WTC11 (cell line): ENCODE measurements around the gene KNSTRN. TPM values are rescaled to one million over a fixed set of nuclear protein-coding genes. Genes with fewer than 3 reads are reported as not detected.

Experiments used
- ATAC-seq: fragments of 200-7000 bp; cut with Tn5 transposase; 2 replicates; pipeline ENCODE4 v1.10.0; 2021; ENCODE audit warnings: mild to moderate bottlenecking, moderate library complexity
- CTCF ChIA-PET: fragments of 300-600 bp; sonication (Branson Sonifier 250); formaldehyde crosslinking; loops from one replicate; lab custom pipeline; 2021; ENCODE audit warnings: antibody characterized with exemption; lab: Charles Lee
- POLR2A ChIA-PET: fragments of 350-600 bp; sonication (Branson Sonifier 250); formaldehyde crosslinking; loops from one replicate; lab custom pipeline; 2021; ENCODE audit warnings: antibody characterized with exemption; lab: Charles Lee
- DNase-seq: peaks from one replicate; pipeline ENCODE4 v3.0.0; 2021; ENCODE audit warnings: low spot score
- H3K27ac Mint-ChIP-seq: 2 replicates; pipeline ENCODE4 v1.8.0; 2021; ENCODE audit warnings: mixed read lengths
- H3K27me3 Mint-ChIP-seq: 2 replicates; pipeline ENCODE4 v1.8.0; 2021; ENCODE audit warnings: low read depth, mild to moderate bottlenecking, moderate library complexity, mixed read lengths
- H3K36me3 Mint-ChIP-seq: 2 replicates; pipeline ENCODE4 v1.8.0; 2021; ENCODE audit warnings: mixed read lengths
- H3K4me1 Mint-ChIP-seq: 2 replicates; pipeline ENCODE4 v1.8.0; 2022; ENCODE audit warnings: mixed read lengths
- H3K4me3 Mint-ChIP-seq: 2 replicates; pipeline ENCODE4 v1.8.0; 2021; ENCODE audit warnings: mild to moderate bottlenecking, moderate library complexity, mixed read lengths
- H3K9me3 Mint-ChIP-seq: 2 replicates; pipeline ENCODE4 v1.8.0; 2021; ENCODE audit warnings: mixed read lengths
- ATF1 ChIP-seq: sonication (generic); formaldehyde crosslinking; IDR thresholded peaks from 2 replicates; pipeline ENCODE4 v1.8.1; 2023; ENCODE audit warnings: mild to moderate bottlenecking, moderate library complexity, missing genetic modification reagents
- CBFB ChIP-seq: sonication (generic); formaldehyde crosslinking; IDR thresholded peaks from 2 replicates; pipeline ENCODE4 v1.8.1; 2022; ENCODE audit warnings: mild to moderate bottlenecking, low read depth, missing genetic modification reagents
- CREB1 ChIP-seq: sonication (generic); formaldehyde crosslinking; IDR thresholded peaks from 2 replicates; pipeline ENCODE4 v1.8.0; 2023; ENCODE audit warnings: mild to moderate bottlenecking, missing genetic modification reagents
- ELF4 ChIP-seq: sonication (generic); formaldehyde crosslinking; IDR thresholded peaks from 2 replicates; pipeline ENCODE4 v1.8.1; 2022; ENCODE audit warnings: low read depth, mild to moderate bottlenecking, moderate library complexity, missing genetic modification reagents
- FOXK1 ChIP-seq: sonication (generic); formaldehyde crosslinking; IDR thresholded peaks from 2 replicates; pipeline ENCODE4 v1.8.0; 2022; ENCODE audit warnings: mild to moderate bottlenecking, moderate library complexity, missing genetic modification reagents
- GABPB1 ChIP-seq: sonication (generic); formaldehyde crosslinking; IDR thresholded peaks from 2 replicates; pipeline ENCODE4 v1.8.1; 2023; ENCODE audit warnings: mild to moderate bottlenecking, missing genetic modification reagents
- GRHL2 ChIP-seq: fragments of 250-450 bp; sonication (Bioruptor Pico); IDR thresholded peaks from 2 replicates; pipeline ENCODE4 v1.8.0; 2022; ENCODE audit warnings: mild to moderate bottlenecking, moderate library complexity; ENCODE audit not compliant: insufficient replicate concordance, severe bottlenecking
- GTF2I ChIP-seq: fragments of 250-450 bp; sonication (Bioruptor Pico); conservative IDR thresholded peaks from 2 replicates; pipeline ENCODE4 v1.4.0; 2021; ENCODE audit warnings: mild to moderate bottlenecking
- HMGXB4 ChIP-seq: sonication (generic); formaldehyde crosslinking; IDR thresholded peaks from 2 replicates; pipeline ENCODE4 v1.8.1; 2023; ENCODE audit warnings: mild to moderate bottlenecking, moderate library complexity, missing genetic modification reagents
- JAZF1 ChIP-seq: fragments of 250-450 bp; sonication (Bioruptor Pico); IDR thresholded peaks from 2 replicates; pipeline ENCODE4 v1.9.0; 2021; ENCODE audit warnings: moderate library complexity, mild to moderate bottlenecking, inconsistent platforms
- JUN ChIP-seq: sonication (generic); formaldehyde crosslinking; IDR thresholded peaks from 2 replicates; pipeline ENCODE4 v1.8.0; 2023; ENCODE audit warnings: mild to moderate bottlenecking, missing genetic modification reagents
- KAT7 ChIP-seq: sonication (generic); formaldehyde crosslinking; IDR thresholded peaks from 2 replicates; pipeline ENCODE4 v1.8.1; 2023; ENCODE audit warnings: missing genetic modification reagents, mild to moderate bottlenecking, borderline replicate concordance
- NFE2L1 ChIP-seq: sonication (generic); formaldehyde crosslinking; IDR thresholded peaks from 2 replicates; pipeline ENCODE4 v1.8.1; 2023; ENCODE audit warnings: missing genetic modification reagents
- NR1H2 ChIP-seq: sonication (generic); formaldehyde crosslinking; IDR thresholded peaks from 2 replicates; pipeline ENCODE4 v1.9.0; 2021; ENCODE audit warnings: mild to moderate bottlenecking, moderate library complexity, missing genetic modification reagents
- NR2C2 ChIP-seq: sonication (generic); formaldehyde crosslinking; IDR thresholded peaks from 2 replicates; pipeline ENCODE4 v1.8.0; 2022; ENCODE audit warnings: mild to moderate bottlenecking, missing genetic modification reagents
- RELA ChIP-seq: sonication (generic); formaldehyde crosslinking; IDR thresholded peaks from 2 replicates; pipeline ENCODE4 v1.8.1; 2022; ENCODE audit warnings: missing genetic modification reagents, mild to moderate bottlenecking, borderline replicate concordance
- SMAD3 ChIP-seq: sonication (generic); formaldehyde crosslinking; IDR thresholded peaks from 2 replicates; pipeline ENCODE4 v1.8.0; 2022; ENCODE audit warnings: missing genetic modification reagents, mild to moderate bottlenecking, borderline replicate concordance
- SMAD4 ChIP-seq: sonication (generic); formaldehyde crosslinking; IDR thresholded peaks from 2 replicates; pipeline ENCODE4 v1.8.0; 2022; ENCODE audit warnings: mild to moderate bottlenecking, missing genetic modification reagents
- TCF7 ChIP-seq: sonication (generic); formaldehyde crosslinking; IDR thresholded peaks from 2 replicates; pipeline ENCODE4 v1.8.0; 2022; ENCODE audit warnings: mild to moderate bottlenecking, low read depth, missing genetic modification reagents, moderate library complexity
- TP53 ChIP-seq: sonication (generic); formaldehyde crosslinking; IDR thresholded peaks from 2 replicates; pipeline ENCODE4 v1.8.1; 2023; ENCODE audit warnings: mild to moderate bottlenecking, missing genetic modification reagents
- ZNF219 ChIP-seq: sonication (generic); formaldehyde crosslinking; IDR thresholded peaks from 2 replicates; pipeline ENCODE4 v1.8.0; 2023; ENCODE audit warnings: missing genetic modification reagents, mild to moderate bottlenecking, borderline replicate concordance
- ZNF423 ChIP-seq: fragments of 250-450 bp; sonication (Bioruptor Pico); IDR thresholded peaks from 2 replicates; pipeline ENCODE4 v2.1.2; 2022; ENCODE audit warnings: mild to moderate bottlenecking, moderate library complexity
- ZNF512 ChIP-seq: sonication (generic); formaldehyde crosslinking; IDR thresholded peaks from 2 replicates; pipeline ENCODE4 v1.8.1; 2022; ENCODE audit warnings: missing genetic modification reagents, borderline replicate concordance
- ZNF671 ChIP-seq: fragments of 250-450 bp; sonication (Bioruptor Pico); IDR thresholded peaks from 2 replicates; pipeline ENCODE4 v1.8.0; 2021; ENCODE audit warnings: mild to moderate bottlenecking
- total RNA-seq: library from RNA; stranded (reverse); gene quantifications from 3 replicates; pipeline ENCODE4 v1.2.3, GENCODE V29; 2021
- TF ChIP-seq, protein P1 (sequence below): fragments of 250-450 bp; sonication (Bioruptor Pico); IDR thresholded peaks from 2 replicates; pipeline ENCODE4 v1.8.0; 2021; ENCODE audit warnings: mild to moderate bottlenecking

Gene KNSTRN
- total RNA-seq, 1 experiment from 2014 or later, result 73.4 TPM

- TF ChIP-seq KAT7, result no peak
These were observed 547 bp upstream of the KNSTRN start (continued) for GRCh38 chr15:40381818-40382529.

DNA sequence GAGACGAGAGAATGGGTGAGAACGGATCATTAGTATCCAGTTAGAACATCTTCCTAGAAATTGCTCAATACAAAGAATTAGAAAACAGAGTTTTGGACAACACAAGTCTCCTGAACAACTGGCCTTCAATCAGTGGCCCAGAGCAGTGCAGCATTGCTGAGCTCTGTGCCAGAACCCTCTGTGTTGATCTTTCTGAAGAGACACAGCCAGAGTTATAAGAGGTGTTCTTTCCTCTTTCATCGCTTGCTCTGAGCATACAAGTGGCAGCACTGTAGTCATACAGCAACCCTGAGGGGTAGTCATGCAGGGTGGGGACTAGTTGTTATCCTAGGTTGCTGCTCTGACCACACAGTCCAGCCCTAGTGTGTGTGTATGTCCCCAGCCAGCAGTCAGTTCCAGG, 4.0 kb downstream of the KNSTRN start:
- peaks cover 18% of the 10 kb centered on the region for H3K4me1 Mint-ChIP-seq
- ChIA-PET POLR2A (no interaction called here), CTCF (no interaction called here)
- ATAC-seq (no peak), DNase-seq (no peak)
- H3K9me3 Mint-ChIP-seq, result peaks cover 22% of the 10 kb centered on the region
- no peak overlapping the region for H3K4me3 Mint-ChIP-seq
- no peaks in the 10 kb centered on the region for H3K27me3 Mint-ChIP-seq
- H3K27ac Mint-ChIP-seq, result no peak overlapping the region
- no peak for TF ChIP-seq TP53 (CRISPR knock-in tag)
- no peak for TF ChIP-seq RELA (CRISPR knock-in tag)
- TF ChIP-seq, protein P1, sequence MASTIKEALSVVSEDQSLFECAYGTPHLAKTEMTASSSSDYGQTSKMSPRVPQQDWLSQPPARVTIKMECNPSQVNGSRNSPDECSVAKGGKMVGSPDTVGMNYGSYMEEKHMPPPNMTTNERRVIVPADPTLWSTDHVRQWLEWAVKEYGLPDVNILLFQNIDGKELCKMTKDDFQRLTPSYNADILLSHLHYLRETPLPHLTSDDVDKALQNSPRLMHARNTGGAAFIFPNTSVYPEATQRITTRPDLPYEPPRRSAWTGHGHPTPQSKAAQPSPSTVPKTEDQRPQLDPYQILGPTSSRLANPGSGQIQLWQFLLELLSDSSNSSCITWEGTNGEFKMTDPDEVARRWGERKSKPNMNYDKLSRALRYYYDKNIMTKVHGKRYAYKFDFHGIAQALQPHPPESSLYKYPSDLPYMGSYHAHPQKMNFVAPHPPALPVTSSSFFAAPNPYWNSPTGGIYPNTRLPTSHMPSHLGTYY (CRISPR knock-in tag), result no peak
- TF ChIP-seq ZNF671 (CRISPR knock-in tag), result no peak
- no peak for TF ChIP-seq NR2C2 (CRISPR knock-in tag)
- no peak for TF ChIP-seq ZNF423 (CRISPR knock-in tag)
- TF ChIP-seq ATF1 (CRISPR knock-in tag), result no peak
- H3K36me3 Mint-ChIP-seq, result peaks cover 72% of the 10 kb centered on the region

DNA sequence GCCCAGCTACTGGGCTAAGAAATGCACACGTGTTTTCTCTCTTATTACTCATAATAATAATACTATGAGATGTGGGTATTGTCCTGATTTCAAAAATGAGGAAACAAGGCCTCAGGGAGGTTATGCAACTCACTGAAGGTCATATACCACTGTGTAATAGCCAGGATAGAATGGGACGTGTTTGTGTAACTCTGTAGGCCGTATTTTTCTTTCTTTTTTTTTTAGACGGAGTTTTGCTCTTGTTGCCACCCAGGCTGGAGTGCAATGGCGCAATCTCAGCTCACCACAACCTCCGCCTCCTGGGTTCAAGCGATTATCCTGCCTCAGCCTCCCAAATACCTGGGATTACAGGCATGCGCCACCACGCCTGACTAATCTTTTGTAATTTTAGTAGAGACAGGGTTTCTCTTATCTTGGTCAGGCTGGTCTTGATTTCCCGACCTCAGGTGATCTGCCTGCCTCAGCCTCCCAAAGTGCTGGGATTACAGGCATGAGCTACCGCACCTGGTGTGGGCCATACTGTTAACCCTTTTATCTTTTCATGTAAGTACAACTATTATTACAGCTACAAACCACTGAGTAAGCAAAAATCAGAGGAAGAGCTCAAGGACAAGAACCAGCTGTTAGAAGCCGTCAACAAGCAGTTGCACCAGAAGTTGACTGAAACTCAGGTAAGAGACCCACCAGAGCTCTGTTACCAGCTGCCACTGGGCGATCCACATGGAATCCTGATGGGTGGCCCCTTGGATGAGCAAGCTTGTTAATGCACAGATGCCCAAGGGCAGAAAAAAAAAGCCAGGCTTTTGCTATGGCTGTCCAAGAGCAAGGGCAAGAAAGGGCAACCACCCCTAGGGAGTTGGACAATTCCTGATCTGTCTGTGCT, 6.7 kb downstream of the KNSTRN start:
- Mint-ChIP-seq H3K9me3 (peaks cover 22% of the 10 kb centered on the region), H3K27me3 (no peaks in the 10 kb centered on the region), H3K4me3 (no peak overlapping the region), H3K4me1 (peaks cover 6% of the 10 kb centered on the region), H3K27ac (no peak overlapping the region), H3K36me3 (peaks cover 95% of the 10 kb centered on the region)
- ChIA-PET CTCF (interaction anchor here (1.6 kb wide), 1 partner anchor 21 kb away, joined by 3 read pairs; no protein-coding TSS in a partner anchor), POLR2A (no interaction called here)
- ATAC-seq, result no peak
- no peak for TF ChIP-seq JAZF1 (CRISPR knock-in tag)
- no peak for TF ChIP-seq ZNF512 (CRISPR knock-in tag)
- TF ChIP-seq CBFB, result no peak
- no peak for TF ChIP-seq FOXK1 (CRISPR knock-in tag)
- no peak for TF ChIP-seq TCF7 (CRISPR knock-in tag)
- TF ChIP-seq NFE2L1 (CRISPR knock-in tag), result no peak
- TF ChIP-seq GTF2I (CRISPR knock-in tag), result no peak
- no peak for DNase-seq

DNA sequence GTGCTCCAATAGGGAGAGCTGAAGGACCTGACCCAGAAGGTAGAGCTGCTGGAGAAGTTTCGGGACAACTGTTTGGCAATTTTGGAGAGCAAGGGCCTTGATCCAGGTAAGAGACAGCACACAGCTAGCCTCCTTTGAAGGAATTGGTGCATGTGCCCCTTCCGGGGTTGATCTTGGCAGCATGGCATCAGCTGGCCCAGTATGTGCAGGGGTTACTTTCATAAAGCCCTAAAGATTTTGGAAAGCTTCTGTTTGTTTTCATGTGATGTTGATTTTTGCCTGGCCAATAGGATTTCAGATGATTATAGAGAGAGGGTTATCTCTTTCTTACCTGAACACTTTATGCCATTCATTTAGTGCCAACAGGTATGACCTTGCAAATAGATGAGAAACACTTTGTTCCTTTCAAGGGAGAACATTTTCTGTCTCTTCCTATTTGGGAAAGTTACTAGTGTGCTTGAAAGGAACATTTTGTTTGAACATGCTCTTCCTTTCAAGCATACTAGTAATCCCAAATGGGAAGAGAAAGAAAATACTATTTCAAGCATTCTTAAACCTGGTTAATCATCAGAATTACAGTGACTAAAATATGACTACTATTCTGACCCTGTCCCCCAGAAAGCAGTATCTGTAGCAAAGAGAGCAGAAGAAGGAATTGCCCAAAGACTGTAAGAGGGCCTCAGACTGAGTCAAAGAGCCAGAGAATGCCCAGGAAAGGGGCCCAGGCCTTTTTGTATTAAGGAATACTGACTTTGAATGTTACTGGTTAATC, 7.5 kb downstream of the KNSTRN start:
- ChIA-PET POLR2A (no interaction called here), CTCF (interaction anchor here (1.6 kb wide), 1 partner anchor 22 kb away, joined by 3 read pairs; no protein-coding TSS in a partner anchor)
- ATAC-seq, result no peak
- Mint-ChIP-seq H3K36me3 (peaks cover 88% of the 10 kb centered on the region), H3K9me3 (peaks cover 22% of the 10 kb centered on the region), H3K27me3 (no peaks in the 10 kb centered on the region), H3K4me1 (no peaks in the 10 kb centered on the region), H3K27ac (no peak overlapping the region), H3K4me3 (no peak overlapping the region)
- no peak for DNase-seq
- TF ChIP-seq KAT7 (no peak), CREB1 (CRISPR knock-in tag) (no peak), HMGXB4 (no peak), ELF4 (CRISPR knock-in tag) (no peak), SMAD3 (CRISPR knock-in tag) (no peak), SMAD4 (CRISPR knock-in tag) (no peak), GRHL2 (CRISPR knock-in tag) (no peak), TP53 (CRISPR knock-in tag) (no peak), ATF1 (CRISPR knock-in tag) (no peak), RELA (CRISPR knock-in tag) (no peak), GABPB1 (CRISPR knock-in tag) (no peak), NR1H2 (no peak), ZNF219 (no peak), JUN (CRISPR knock-in tag) (no peak)
